C4-2B (cell line): ENCODE results near the gene ADAT1.

Experiments used
- CTCF ChIP-seq: fragments of 450-650 bp; conservative IDR thresholded peaks from 2 replicates; pipeline ENCODE4 v1.5.1; 2017; ENCODE audit warnings: mild to moderate bottlenecking
- ZFX ChIP-seq: fragments of 450-650 bp; IDR thresholded peaks from 2 replicates; pipeline ENCODE4 v1.6.1; 2017

DNA sequence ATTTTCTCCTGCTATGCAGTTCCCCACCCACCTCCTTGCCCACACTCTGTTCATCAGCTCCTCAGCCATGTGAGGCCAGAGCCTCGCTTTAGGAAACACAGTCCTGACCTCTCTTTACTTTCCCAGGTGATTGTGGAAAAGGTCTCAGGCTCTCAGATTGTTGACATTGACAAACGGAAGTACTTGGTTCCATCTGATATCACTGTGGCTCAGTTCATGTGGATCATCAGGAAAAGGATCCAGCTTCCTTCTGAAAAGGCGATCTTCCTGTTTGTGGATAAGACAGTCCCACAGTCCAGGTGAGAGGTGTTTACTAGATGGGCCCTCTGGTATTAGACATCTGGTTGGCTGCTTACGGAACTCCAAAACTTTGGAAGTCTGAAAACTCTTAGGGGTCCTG lies 55.2 kb downstream of the ADAT1 start:
- no peak for TF ChIP-seq CTCF
- TF ChIP-seq ZFX: no peak
